IMR-90 (cell line): ENCODE data around the gene RBFOX1. TPM values are rescaled to one million over a fixed set of nuclear protein-coding genes. Genes with fewer than 3 reads are reported as not detected.

Source experiments
- ATAC-seq: fragments of 200-7000 bp; cut with Tn5 transposase; 2 replicates; pipeline ENCODE4 v1.9.1; 2020; ENCODE audit warnings: low read depth, mild to moderate bottlenecking, moderate library complexity
- BruUV-seq: library from RNA; stranded (reverse); fragments of 400-500 nt; replicated peaks from 2 replicates; lab custom pipeline; 2021; lab: Mats Ljungman, UMichigan
- CTCF ChIA-PET: fragments of 300-600 bp; formaldehyde crosslinking; extraction: SDS; loops from one replicate; lab custom pipeline; 2021; ENCODE audit warnings: antibody characterized with exemption; lab: Yijun Ruan, JAX
- POLR2A ChIA-PET: fragments of 300-600 bp; sonication (Branson Sonifier 250); formaldehyde crosslinking; loops from one replicate; lab custom pipeline; 2022; ENCODE audit warnings: antibody characterized with exemption; ENCODE audit not compliant: unreplicated experiment; lab: Charles Lee
- DNase-seq: peaks from one replicate; pipeline ENCODE4 v3.0.0; 2013
- H2AFZ ChIP-seq: replicated peaks from 2 replicates; pipeline ENCODE3; 2013; ENCODE audit warnings: low read length, mild to moderate bottlenecking; ENCODE audit not compliant: poor library complexity
- H2AK5ac ChIP-seq: 2 replicates; pipeline ENCODE4 v1.6.1; 2013; ENCODE audit warnings: low read depth, low read length, inconsistent platforms
- H2AK9ac ChIP-seq: replicated peaks from 2 replicates; pipeline ENCODE3; 2013; ENCODE audit warnings: mild to moderate bottlenecking, low read depth, low read length, moderate library complexity; ENCODE audit not compliant: poor library complexity
- H2BK120ac ChIP-seq: 2 replicates; pipeline ENCODE4 v1.6.1; 2013; ENCODE audit warnings: low read depth, low read length, inconsistent platforms
- H2BK15ac ChIP-seq: 3 replicates; pipeline ENCODE4 v1.6.1; 2013; ENCODE audit warnings: low read depth, low read length, inconsistent platforms
- H2BK20ac ChIP-seq: 2 replicates; pipeline ENCODE4 v1.6.1; 2013; ENCODE audit warnings: low read depth, mild to moderate bottlenecking, inconsistent platforms, low read length, moderate library complexity
- H2BK5ac ChIP-seq: 2 replicates; pipeline ENCODE4 v1.6.1; 2013; ENCODE audit warnings: mild to moderate bottlenecking, low read depth, low read length, inconsistent platforms; ENCODE audit not compliant: poor library complexity, severe bottlenecking
- H3K14ac ChIP-seq: replicated peaks from 2 replicates; pipeline ENCODE4 v1.6.1; 2013; ENCODE audit warnings: low read depth, low read length, inconsistent platforms
- H3K18ac ChIP-seq: 2 replicates; pipeline ENCODE4 v1.6.1; 2013; ENCODE audit warnings: low read depth, low read length, control low read depth
- H3K23ac ChIP-seq: 2 replicates; pipeline ENCODE4 v1.6.1; 2013; ENCODE audit warnings: low read depth, low read length, inconsistent platforms
- H3K27ac ChIP-seq: 2 replicates; pipeline ENCODE4 v1.5.1; 2013; ENCODE audit warnings: mild to moderate bottlenecking, control low read depth, low read length; ENCODE audit not compliant: insufficient read depth
- H3K27me3 ChIP-seq: 2 replicates; pipeline ENCODE4 v1.6.1; 2013; ENCODE audit warnings: low read length; ENCODE audit not compliant: control insufficient read depth, insufficient read depth
- H3K36me3 ChIP-seq: 2 replicates; pipeline ENCODE4 v1.6.1; 2013; ENCODE audit warnings: low read length, mixed read lengths; ENCODE audit not compliant: control insufficient read depth, insufficient read depth
- H3K4ac ChIP-seq: 2 replicates; pipeline ENCODE4 v1.6.1; 2013; ENCODE audit warnings: low read depth, low read length, inconsistent platforms
- H3K4me1 ChIP-seq: 2 replicates; pipeline ENCODE4 v1.6.1; 2013; ENCODE audit warnings: low read length, mixed read lengths; ENCODE audit not compliant: control insufficient read depth, insufficient read depth
- H3K4me2 ChIP-seq: 2 replicates; pipeline ENCODE4 v1.6.1; 2013; ENCODE audit warnings: low read depth, mild to moderate bottlenecking, control low read depth, low read length, moderate library complexity
- H3K4me3 ChIP-seq: 2 replicates; pipeline ENCODE4 v1.5.1; 2013; ENCODE audit warnings: low read depth, mild to moderate bottlenecking, control low read depth, low read length, moderate library complexity; ENCODE audit not compliant: insufficient read depth
- H3K56ac ChIP-seq: 2 replicates; pipeline ENCODE4 v1.6.1; 2013; ENCODE audit warnings: low read length, inconsistent platforms; ENCODE audit not compliant: insufficient read depth; ENCODE audit errors: extremely low read depth
- H3K79me1 ChIP-seq, 2 experiments: 2 replicates each; pipeline ENCODE4 v1.6.1; 2013; ENCODE audit warnings: low read length in 2 of 2, inconsistent platforms in 1 of 2, low read depth in 1 of 2
- H3K9ac ChIP-seq: 2 replicates; pipeline ENCODE4 v1.6.1; 2013; ENCODE audit warnings: low read depth, low read length, control low read depth
- H3K9me1 ChIP-seq: 2 replicates; pipeline ENCODE4 v1.6.1; 2013; ENCODE audit warnings: low read length, inconsistent platforms; ENCODE audit not compliant: insufficient read depth
- H3K9me3 ChIP-seq: 2 replicates; pipeline ENCODE4 v1.6.1; 2013; ENCODE audit warnings: low read length; ENCODE audit not compliant: control insufficient read depth, insufficient read depth
- H4K20me1 ChIP-seq: 2 replicates; pipeline ENCODE4 v1.6.1; 2013; ENCODE audit warnings: low read length, inconsistent platforms; ENCODE audit not compliant: insufficient read depth
- H4K5ac ChIP-seq: 2 replicates; pipeline ENCODE4 v1.6.1; 2013; ENCODE audit warnings: mild to moderate bottlenecking, low read depth, low read length, control low read depth
- H4K8ac ChIP-seq, 2 experiments: 2 replicates each; pipeline ENCODE4 v1.6.1; 2013; ENCODE audit warnings: low read depth in 2 of 2, low read length in 2 of 2, control low read depth in 1 of 2, inconsistent platforms in 1 of 2
- H4K91ac ChIP-seq: 2 replicates; pipeline ENCODE4 v1.6.1; 2013; ENCODE audit warnings: low read depth, low read length, inconsistent platforms; ENCODE audit not compliant: insufficient read depth
- BHLHE40 ChIP-seq: fragments of 150-350 bp; IDR thresholded peaks from 2 replicates; pipeline ENCODE4 v1.6.1; 2016; ENCODE audit warnings: mild to moderate bottlenecking, low read depth, low read length
- CEBPB ChIP-seq: IDR thresholded peaks from 2 replicates; pipeline ENCODE4 v1.6.1; 2012; ENCODE audit warnings: low read depth, low read length, improper control_type of control experiment
- ELK1 ChIP-seq: fragments of 150-350 bp; IDR thresholded peaks from 2 replicates; pipeline ENCODE4 v1.6.1; 2016; ENCODE audit warnings: low read depth, mild to moderate bottlenecking, low read length, moderate library complexity, borderline replicate concordance
- MAFK ChIP-seq: IDR thresholded peaks from 2 replicates; pipeline ENCODE4 v1.6.1; 2012; ENCODE audit warnings: low read depth, low read length, improper control_type of control experiment
- MAZ ChIP-seq: IDR thresholded peaks from 2 replicates; pipeline ENCODE4 v1.6.1; 2012; ENCODE audit warnings: low read depth, mild to moderate bottlenecking, low read length, improper control_type of control experiment, moderate library complexity, borderline replicate concordance
- POLR2A ChIP-seq: IDR thresholded peaks from 2 replicates; pipeline ENCODE4 v1.6.1; 2012; ENCODE audit warnings: mild to moderate bottlenecking, low read depth, low read length
- RAD21 ChIP-seq: IDR thresholded peaks from 2 replicates; pipeline ENCODE4 v1.6.1; 2012; ENCODE audit warnings: low read length, improper control_type of control experiment
- RCOR1 ChIP-seq: IDR thresholded peaks from 2 replicates; pipeline ENCODE4 v1.6.1; 2012; ENCODE audit warnings: mild to moderate bottlenecking, low read length, improper control_type of control experiment; ENCODE audit not compliant: insufficient replicate concordance
- whole genome bisulfite sequencing, 2 experiments: methylation state at CpG; one replicate each; pipeline versions ENCODE4 v1.1.5 to v1.1.7; 2013; ENCODE audit warnings: missing lambda C conversion rate in 2 of 2; ENCODE audit not compliant: insufficient read length in 1 of 2; ENCODE audit errors: extremely low coverage in 2 of 2; 5-methylcytosine and 5-hydroxymethylcytosine counted together
- dilution Hi-C: fragments of 300-500 bp; cut with HindIII; formaldehyde crosslinking; loops from one replicate; pipeline ENCODE4 v1.14.3; 2018; ENCODE audit warnings: low sequenced_read_pairs; ENCODE audit not compliant: unreplicated experiment
- in situ Hi-C: fragments of 300-500 bp; cut with MboI; formaldehyde crosslinking; loops from 3 replicates; pipeline ENCODE4 v1.14.3; 2019; ENCODE audit warnings: low sequenced_read_pairs, inconsistent platforms, mixed read lengths
- intact Hi-C: fragments of 100-400 bp; cut with micrococcal nuclease; formaldehyde crosslinking; loops from 2 replicates; pipeline ENCODE4 v1.10.0; 2022
- polyA plus RNA-seq, 3 experiments: library from polyadenylated mRNA; depleted of rRNA; stranded (reverse); fragments of >200 nt; gene quantifications; 2 replicates each; pipeline ENCODE4 v1.2.3, GENCODE V29; 2012; ENCODE audit warnings: low replicate concordance in 1 of 3
- total RNA-seq: library from RNA; depleted of rRNA; stranded (reverse); fragments of >200 nt; gene quantifications from 2 replicates; pipeline ENCODE4 v1.2.3, GENCODE V29; 2012
- TF ChIP-seq, protein P1 (sequence below): conservative IDR thresholded peaks from 2 replicates; pipeline ENCODE4 v1.5.1; 2012; ENCODE audit warnings: mild to moderate bottlenecking, low read depth, low read length, improper control_type of control experiment

The RBFOX1 gene
- total and polyA plus RNA-seq, 2 of the 4 experiments (the other 2 are of a cell fraction): not detected

GRCh38 chr16:7452090-7452489 lies 119.4 kb downstream of the RBFOX1 start:
- Histone ChIP-seq H3K56ac (no peak overlapping the region), H2BK15ac (no peak overlapping the region), H3K27ac (no peak overlapping the region), H3K18ac (no peak overlapping the region), H3K23ac (no peak overlapping the region), H3K79me1 (no peaks in the 10 kb centered on the region), H4K20me1 (no peaks in the 10 kb centered on the region), H4K5ac (no peak overlapping the region), H2BK20ac (no peak overlapping the region), H3K9me3 (peaks cover 16% of the 10 kb centered on the region), H3K4me2 (no peak overlapping the region), H3K27me3 (no peaks in the 10 kb centered on the region), H3K9me1 (no peaks in the 10 kb centered on the region), H2AK9ac (no peak overlapping the region), H3K4me3 (no peak overlapping the region), H2AFZ (no peak overlapping the region), H3K9ac (no peak overlapping the region), H4K91ac (no peak overlapping the region), H3K4ac (no peak overlapping the region), H2BK120ac (no peak overlapping the region), H2BK5ac (no peak overlapping the region), H3K4me1 (no peaks in the 10 kb centered on the region), H3K36me3 (no peaks in the 10 kb centered on the region), H3K14ac (no peak overlapping the region), H2AK5ac (no peak overlapping the region), H4K8ac (no peak overlapping the region)
- WGBS, 2 experiments: no CpG with 5 or more reads among the region's 6 CpGs
- dilution Hi-C loops: no loop called here
- ATAC-seq (no peak), DNase-seq (no peak)
- POLR2A ChIA-PET: no interaction called here
- in situ Hi-C loops: no loop called here
- no TSS peak for BruUV-seq
- CTCF ChIA-PET: no interaction called here
- no peak for TF ChIP-seq BHLHE40
- TF ChIP-seq POLR2A: no peak
- no peak for TF ChIP-seq RCOR1
- no peak for TF ChIP-seq CEBPB
- TF ChIP-seq MAFK: no peak
- TF ChIP-seq, protein P1, sequence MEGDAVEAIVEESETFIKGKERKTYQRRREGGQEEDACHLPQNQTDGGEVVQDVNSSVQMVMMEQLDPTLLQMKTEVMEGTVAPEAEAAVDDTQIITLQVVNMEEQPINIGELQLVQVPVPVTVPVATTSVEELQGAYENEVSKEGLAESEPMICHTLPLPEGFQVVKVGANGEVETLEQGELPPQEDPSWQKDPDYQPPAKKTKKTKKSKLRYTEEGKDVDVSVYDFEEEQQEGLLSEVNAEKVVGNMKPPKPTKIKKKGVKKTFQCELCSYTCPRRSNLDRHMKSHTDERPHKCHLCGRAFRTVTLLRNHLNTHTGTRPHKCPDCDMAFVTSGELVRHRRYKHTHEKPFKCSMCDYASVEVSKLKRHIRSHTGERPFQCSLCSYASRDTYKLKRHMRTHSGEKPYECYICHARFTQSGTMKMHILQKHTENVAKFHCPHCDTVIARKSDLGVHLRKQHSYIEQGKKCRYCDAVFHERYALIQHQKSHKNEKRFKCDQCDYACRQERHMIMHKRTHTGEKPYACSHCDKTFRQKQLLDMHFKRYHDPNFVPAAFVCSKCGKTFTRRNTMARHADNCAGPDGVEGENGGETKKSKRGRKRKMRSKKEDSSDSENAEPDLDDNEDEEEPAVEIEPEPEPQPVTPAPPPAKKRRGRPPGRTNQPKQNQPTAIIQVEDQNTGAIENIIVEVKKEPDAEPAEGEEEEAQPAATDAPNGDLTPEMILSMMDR: no peak
- TF ChIP-seq MAZ: no peak
- no peak for TF ChIP-seq RAD21
- TF ChIP-seq ELK1: no peak
- intact Hi-C loops: no loop called here
